Fibroblast of the aortic adventitia (primary cell): ENCODE results near the gene BNC2. TPM values are rescaled to one million over a fixed set of nuclear protein-coding genes. Genes with fewer than 3 reads are reported as not detected.

Experiments used
- DNase-seq: peaks from one replicate; pipeline ENCODE4 v3.0.0-alpha.2; 2010; ENCODE audit warnings: low read depth
- H3K4me3 ChIP-seq: 2 replicates; pipeline ENCODE4 v1.5.1; 2011; ENCODE audit warnings: low read depth, mild to moderate bottlenecking, control low read depth, low read length, moderate library complexity
- total RNA-seq: library from RNA; depleted of rRNA; stranded (reverse); fragments of >200 nt; gene quantifications from 2 replicates; pipeline ENCODE4 v1.2.3, GENCODE V29; 2012; ENCODE audit warnings: low replicate concordance
- TF ChIP-seq, protein P1 (sequence below): IDR thresholded peaks from 2 replicates; pipeline ENCODE4 v1.5.1; 2011; ENCODE audit warnings: mild to moderate bottlenecking, low read length, control low read depth, inconsistent platforms; ENCODE audit not compliant: insufficient read depth

The BNC2 gene
- total RNA-seq, 1 donor: 53.3 TPM

DNA sequence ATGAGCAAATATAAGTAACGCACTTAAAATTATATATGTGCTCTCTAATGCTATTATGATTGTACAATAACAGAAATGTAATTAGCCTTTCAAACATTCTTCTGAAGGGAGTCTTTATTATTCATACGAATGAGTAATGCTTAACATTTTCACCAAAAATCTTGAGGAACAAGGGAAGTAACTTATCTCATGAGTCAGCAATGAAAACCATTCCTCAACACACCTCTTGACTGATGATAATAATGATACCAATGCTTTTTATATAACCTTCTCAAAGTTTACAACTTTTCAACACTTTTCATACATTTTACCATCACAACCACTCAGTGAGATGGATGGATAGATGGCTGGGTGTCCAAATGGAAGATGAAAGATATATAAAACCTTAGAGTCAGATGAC lies 369.3 kb downstream of the BNC2 start:
- TF ChIP-seq, protein P1, sequence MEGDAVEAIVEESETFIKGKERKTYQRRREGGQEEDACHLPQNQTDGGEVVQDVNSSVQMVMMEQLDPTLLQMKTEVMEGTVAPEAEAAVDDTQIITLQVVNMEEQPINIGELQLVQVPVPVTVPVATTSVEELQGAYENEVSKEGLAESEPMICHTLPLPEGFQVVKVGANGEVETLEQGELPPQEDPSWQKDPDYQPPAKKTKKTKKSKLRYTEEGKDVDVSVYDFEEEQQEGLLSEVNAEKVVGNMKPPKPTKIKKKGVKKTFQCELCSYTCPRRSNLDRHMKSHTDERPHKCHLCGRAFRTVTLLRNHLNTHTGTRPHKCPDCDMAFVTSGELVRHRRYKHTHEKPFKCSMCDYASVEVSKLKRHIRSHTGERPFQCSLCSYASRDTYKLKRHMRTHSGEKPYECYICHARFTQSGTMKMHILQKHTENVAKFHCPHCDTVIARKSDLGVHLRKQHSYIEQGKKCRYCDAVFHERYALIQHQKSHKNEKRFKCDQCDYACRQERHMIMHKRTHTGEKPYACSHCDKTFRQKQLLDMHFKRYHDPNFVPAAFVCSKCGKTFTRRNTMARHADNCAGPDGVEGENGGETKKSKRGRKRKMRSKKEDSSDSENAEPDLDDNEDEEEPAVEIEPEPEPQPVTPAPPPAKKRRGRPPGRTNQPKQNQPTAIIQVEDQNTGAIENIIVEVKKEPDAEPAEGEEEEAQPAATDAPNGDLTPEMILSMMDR: no peak
- DNase-seq: peak; percentile 77

DNA sequence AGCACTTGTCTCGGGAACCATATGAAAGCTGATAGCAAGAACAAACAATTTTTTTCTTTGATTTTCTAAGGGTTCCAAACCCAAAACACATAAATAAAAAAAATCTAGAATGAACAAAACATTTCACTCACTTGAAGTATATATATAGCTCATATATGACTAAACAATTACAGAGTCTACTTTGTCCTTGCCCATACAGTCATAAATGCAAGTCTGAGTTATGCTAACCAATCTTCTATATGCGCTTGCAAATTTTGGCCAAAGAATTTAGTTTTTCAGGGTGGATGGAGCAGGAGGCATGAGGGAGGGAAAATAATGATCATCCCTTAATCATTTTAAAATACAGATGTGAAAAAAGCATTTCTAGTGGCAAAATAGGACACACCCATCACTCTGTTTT lies 370.1 kb downstream of the BNC2 start:
- no peak for DNase-seq
- no peak overlapping the region for H3K4me3 ChIP-seq
- TF ChIP-seq, protein P1: no peak

More for the DNA sequence above, 369.3 kb downstream of the BNC2 start:
- no peak overlapping the region for H3K4me3 ChIP-seq

DNA sequence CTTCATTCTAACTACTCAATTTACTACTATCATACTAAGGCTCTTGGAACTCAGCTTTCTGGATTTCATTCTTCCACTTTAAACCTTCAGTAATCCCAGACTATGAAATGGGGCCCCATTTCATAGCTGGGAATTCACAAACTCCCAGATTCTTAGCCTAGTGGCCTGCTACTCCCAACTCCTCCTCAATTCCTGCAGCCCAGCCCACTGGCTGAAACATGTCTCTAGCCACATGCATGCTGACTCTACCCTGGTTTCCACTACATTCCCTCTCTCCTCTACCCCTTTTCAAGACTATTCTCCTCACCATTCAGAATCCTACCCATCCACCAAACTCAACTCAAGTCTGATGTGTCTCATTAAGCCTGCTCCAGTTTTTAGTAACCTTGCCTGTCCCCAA lies 370.6 kb downstream of the BNC2 start:
- TF ChIP-seq, protein P1: no peak
- DNase-seq: no peak
- no peak overlapping the region for H3K4me3 ChIP-seq

DNA sequence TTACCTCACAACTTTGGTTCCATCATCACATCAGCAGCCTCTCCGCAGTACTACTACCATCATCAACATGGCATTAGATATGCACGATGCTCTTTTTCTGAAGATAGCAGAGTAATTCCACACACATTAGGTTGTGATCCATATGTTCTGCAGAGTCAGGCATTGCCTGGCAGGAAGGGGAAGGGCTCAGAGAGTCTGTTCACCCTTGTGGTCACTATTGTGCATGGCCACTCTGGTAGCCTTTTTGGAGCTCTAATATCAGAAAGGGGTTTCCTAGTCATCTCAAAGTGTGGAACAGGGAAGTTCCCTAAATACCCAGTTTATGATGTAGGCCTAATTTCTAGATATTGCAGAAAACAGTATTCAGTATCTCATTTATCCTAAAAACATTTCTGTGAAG lies 373.6 kb downstream of the BNC2 start:
- no peak for DNase-seq
- H3K4me3 ChIP-seq: no peak overlapping the region
- TF ChIP-seq, protein P1: no peak

DNA sequence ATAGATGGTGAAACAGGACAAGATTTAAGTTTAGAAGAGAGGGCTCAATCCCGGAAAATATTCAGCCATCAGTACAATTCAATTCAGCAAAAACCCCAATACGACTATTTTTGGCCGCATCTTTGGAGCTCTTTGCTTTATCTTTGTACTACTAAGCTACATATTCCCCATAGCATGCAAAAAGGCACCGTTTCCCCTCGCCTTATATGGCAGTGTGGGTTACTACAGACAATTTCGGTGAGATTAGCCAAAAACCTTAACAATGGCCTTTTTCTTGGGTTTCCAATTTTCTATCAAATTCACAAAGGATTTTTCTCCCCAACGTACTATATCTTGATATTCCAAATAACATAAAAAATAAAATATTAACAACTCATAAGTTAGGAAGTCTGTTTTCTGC lies 382.6 kb downstream of the BNC2 start:
- TF ChIP-seq, protein P1: no peak
- no peak for DNase-seq
- no peak overlapping the region for H3K4me3 ChIP-seq

DNA sequence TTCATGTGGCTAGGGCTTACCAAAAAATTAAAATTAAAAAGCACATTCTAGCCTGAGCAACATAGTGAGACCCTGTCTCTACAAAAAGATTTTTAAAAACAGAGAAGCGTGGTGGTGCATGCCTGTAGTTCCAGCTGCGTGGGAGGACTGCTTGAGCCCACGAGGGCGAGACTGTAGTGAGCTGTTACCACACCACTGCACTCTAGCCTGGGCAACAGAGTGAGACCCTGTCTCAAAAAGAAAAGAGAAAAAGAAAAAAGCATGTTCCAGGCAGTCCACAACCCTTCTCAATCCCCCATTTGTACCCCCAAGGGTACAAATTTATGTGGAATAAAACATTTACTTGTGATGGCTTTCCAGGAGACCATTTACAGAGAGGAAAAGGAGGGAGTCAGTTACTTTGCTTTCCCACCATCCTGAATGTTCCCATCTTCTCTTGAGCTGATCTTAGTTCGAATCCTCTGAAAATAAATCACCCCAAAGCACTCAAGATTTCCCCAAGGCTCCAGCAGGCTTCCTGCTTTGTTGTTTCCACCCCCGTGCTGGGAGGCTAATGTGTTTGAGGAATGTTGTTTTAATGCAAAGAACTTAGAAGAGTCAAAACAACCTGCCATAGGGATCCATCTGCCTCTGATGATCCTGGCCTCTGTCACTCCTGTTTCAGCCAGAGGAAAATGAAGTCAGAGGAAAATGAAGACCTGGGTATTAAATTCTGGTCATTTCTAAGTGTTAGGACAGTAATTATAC lies 384.7 kb downstream of the BNC2 start:
- TF ChIP-seq, protein P1: no peak
- no peak for DNase-seq
- no peak overlapping the region for H3K4me3 ChIP-seq

DNA sequence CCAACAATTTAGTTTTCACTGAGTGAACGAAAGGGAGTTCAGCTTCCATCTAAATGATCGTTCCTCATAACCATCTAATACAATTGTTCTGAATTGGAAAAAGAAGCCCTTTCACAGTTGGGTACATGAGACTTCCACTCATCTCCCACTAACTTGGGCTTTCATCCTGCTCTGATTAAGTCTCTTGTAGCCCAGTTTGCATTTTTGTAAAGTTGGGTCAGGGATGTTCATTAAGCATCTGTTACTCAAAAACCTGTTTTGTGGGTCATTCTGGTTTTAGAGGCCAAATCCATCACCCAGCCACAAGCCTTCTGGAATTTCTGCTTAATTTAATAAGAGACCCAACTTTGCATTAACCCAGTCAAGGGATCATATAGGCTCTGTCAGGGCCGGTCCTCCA lies 385.3 kb downstream of the BNC2 start:
- no peak for DNase-seq
- no peak overlapping the region for H3K4me3 ChIP-seq
- TF ChIP-seq, protein P1: no peak
